ENCODE measurements around the gene PLPP3.

Gene PLPP3

GRCh38 chr1:56566061-56566744, 13.2 kb downstream of the PLPP3 start:
- Mint-ChIP-seq H3K36me3 (ENCODE audit: low read depth) (no peaks in the 10 kb centered on the region), H3K27ac (no peak overlapping the region), H3K4me1 (ENCODE audit: low read depth) (no peaks in the 10 kb centered on the region), H3K27me3 (ENCODE audit: low read depth) (peaks cover 3% of the 10 kb centered on the region), H3K4me3 (no peak overlapping the region), H3K9me3 (no peaks in the 10 kb centered on the region)

DNA sequence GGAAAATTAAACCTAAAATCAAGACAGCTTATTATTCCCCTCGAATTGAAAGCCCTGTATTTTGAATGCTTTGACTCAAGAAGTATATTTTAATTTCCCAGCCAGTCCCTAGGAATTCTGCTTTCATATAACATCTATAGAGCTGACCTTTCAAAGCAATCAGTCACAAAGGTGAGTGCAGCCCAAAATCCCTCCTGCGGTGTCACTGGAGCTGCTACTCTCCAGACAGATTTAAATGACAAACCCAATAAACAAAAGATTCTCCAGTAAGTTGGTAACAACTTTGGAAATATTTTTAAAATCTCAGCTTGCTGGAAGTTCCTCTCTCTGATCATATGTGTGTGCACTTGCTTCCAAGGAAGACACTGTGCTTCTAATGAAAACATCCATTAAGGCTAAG, 14.7 kb downstream of the PLPP3 start:
- no peak overlapping the region for H3K4me3 Mint-ChIP-seq
- no peaks in the 10 kb centered on the region for H3K4me1 Mint-ChIP-seq (ENCODE audit: low read depth)
- H3K27ac Mint-ChIP-seq, result no peak overlapping the region
- H3K27me3 Mint-ChIP-seq (ENCODE audit: low read depth), result peaks cover under 1% of the 10 kb centered on the region
- H3K36me3 Mint-ChIP-seq (ENCODE audit: low read depth), result no peaks in the 10 kb centered on the region
- no peaks in the 10 kb centered on the region for H3K9me3 Mint-ChIP-seq

DNA sequence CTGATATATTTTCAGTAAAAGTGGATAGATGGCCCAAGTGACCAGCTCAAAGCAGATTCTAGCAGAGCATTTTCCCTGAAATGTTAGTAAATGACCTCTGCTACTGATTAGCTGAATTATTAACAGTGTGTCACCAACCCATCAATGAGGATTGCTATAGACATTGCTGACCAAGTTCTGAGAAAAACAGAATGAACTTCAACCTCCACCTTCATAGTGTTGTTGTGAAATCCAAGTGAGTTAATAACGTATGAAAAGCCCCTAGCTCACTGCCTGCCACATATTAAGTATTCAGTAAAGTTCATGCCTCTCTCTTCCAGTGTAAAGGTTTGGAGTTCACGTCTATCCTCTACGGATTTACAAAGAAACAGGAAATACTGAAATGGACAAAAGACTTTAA, 15.8 kb downstream of the PLPP3 start:
- Mint-ChIP-seq H3K9me3 (no peaks in the 10 kb centered on the region), H3K4me1 (ENCODE audit: low read depth) (no peaks in the 10 kb centered on the region), H3K27me3 (ENCODE audit: low read depth) (no peaks in the 10 kb centered on the region), H3K36me3 (ENCODE audit: low read depth) (no peaks in the 10 kb centered on the region), H3K27ac (no peak overlapping the region), H3K4me3 (no peak overlapping the region)

DNA sequence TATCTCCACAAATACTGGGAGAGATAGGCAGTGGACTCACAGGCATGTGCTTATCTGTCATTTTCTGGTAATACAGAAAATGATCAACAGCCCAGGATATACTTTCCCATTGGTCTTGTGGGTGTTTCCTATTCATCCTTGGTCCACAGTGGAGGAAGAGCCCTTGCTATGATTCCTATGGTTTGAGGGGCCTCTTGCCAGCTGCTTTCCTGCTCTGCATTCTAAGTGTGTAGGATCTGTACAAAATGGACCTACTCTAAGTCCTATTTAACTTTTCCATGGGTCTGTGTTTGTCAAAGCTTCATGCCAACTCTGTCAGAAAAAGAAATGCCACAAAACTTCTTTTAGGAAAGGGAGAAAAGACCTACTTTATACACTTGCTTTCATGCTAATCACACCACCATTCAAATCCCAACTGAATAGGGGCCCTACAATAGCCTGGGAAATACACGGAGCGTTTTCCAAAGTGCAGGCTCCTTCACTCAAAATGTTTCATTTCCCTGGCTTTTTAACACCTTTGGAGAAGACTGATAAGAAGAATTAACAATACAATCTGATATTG, 16.4 kb downstream of the PLPP3 start:
- H3K36me3 Mint-ChIP-seq (ENCODE audit: low read depth), result no peaks in the 10 kb centered on the region
- H3K27me3 Mint-ChIP-seq (ENCODE audit: low read depth), result no peaks in the 10 kb centered on the region
- H3K9me3 Mint-ChIP-seq, result no peaks in the 10 kb centered on the region

DNA sequence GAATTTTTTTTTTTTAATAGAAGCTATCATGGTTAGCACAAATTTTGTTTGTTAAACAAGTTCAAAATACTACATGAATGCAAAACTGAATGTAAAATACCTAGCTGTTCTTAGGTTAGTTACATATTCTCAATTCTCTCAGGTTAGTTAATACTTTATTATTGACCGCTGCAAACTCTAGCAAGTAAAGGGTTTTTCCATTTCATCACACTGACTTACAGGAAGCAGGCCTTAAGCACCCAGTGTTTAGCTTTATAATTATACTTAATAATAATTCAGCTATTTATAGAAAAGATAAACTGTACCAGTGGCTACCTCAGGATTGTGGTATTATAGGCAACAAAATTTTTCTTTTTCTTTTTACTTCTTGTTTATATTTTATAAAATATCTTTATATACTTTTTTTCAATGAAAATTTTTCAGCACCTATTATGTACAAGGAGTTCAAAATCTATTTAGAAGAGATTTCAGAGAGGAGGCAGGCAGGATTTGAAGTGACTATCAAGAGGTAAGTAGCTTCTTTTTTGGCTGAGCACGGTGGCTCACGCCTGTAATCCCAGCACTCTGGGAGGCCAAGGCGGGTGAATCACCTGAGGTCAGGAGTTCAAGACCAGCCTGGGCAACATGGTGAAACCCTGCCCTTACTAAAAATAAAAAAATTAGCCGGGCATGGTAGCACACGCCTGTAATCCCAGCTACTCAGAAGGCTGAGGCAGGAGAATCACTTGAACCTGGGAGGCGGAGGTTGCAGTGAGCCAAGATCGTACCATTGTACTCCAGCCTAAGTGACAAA, 17.9 kb downstream of the PLPP3 start:
- Mint-ChIP-seq H3K4me1 (ENCODE audit: low read depth) (no peaks in the 10 kb centered on the region), H3K27ac (no peak overlapping the region), H3K36me3 (ENCODE audit: low read depth) (no peaks in the 10 kb centered on the region), H3K27me3 (ENCODE audit: low read depth) (no peaks in the 10 kb centered on the region), H3K4me3 (no peak overlapping the region), H3K9me3 (no peaks in the 10 kb centered on the region)

More for the DNA sequence above, 16.4 kb downstream of the PLPP3 start:
- no peaks in the 10 kb centered on the region for H3K4me1 Mint-ChIP-seq (ENCODE audit: low read depth)
- no peak overlapping the region for H3K27ac Mint-ChIP-seq
- no peak overlapping the region for H3K4me3 Mint-ChIP-seq

GRCh38 chr1:56557746-56558145, 21.6 kb downstream of the PLPP3 start:
- no peak overlapping the region for H3K27ac Mint-ChIP-seq
- no peaks in the 10 kb centered on the region for H3K4me1 Mint-ChIP-seq (ENCODE audit: low read depth)
- no peaks in the 10 kb centered on the region for H3K27me3 Mint-ChIP-seq (ENCODE audit: low read depth)
- no peak overlapping the region for H3K4me3 Mint-ChIP-seq
- no peaks in the 10 kb centered on the region for H3K9me3 Mint-ChIP-seq
- H3K36me3 Mint-ChIP-seq (ENCODE audit: low read depth), result no peaks in the 10 kb centered on the region

- Mint-ChIP-seq H3K27me3 (ENCODE audit: low read depth) (no peaks in the 10 kb centered on the region), H3K9me3 (no peaks in the 10 kb centered on the region), H3K36me3 (ENCODE audit: low read depth) (no peaks in the 10 kb centered on the region), H3K27ac (no peak overlapping the region), H3K4me1 (ENCODE audit: low read depth) (no peaks in the 10 kb centered on the region), H3K4me3 (no peak overlapping the region)
Observed at GRCh38 chr1:56555448-56555847, 23.9 kb downstream of the PLPP3 start.

- Mint-ChIP-seq H3K9me3 (no peaks in the 10 kb centered on the region), H3K4me3 (no peak overlapping the region), H3K36me3 (ENCODE audit: low read depth) (no peaks in the 10 kb centered on the region), H3K4me1 (ENCODE audit: low read depth) (no peaks in the 10 kb centered on the region), H3K27ac (no peak overlapping the region), H3K27me3 (ENCODE audit: low read depth) (no peaks in the 10 kb centered on the region)
Observed at GRCh38 chr1:56553046-56553445, 26.3 kb downstream of the PLPP3 start.

GRCh38 chr1:56552349-56552748, 27.0 kb downstream of the PLPP3 start:
- Mint-ChIP-seq H3K36me3 (ENCODE audit: low read depth) (no peaks in the 10 kb centered on the region), H3K4me3 (no peak overlapping the region), H3K27me3 (ENCODE audit: low read depth) (no peaks in the 10 kb centered on the region), H3K4me1 (ENCODE audit: low read depth) (no peaks in the 10 kb centered on the region), H3K9me3 (no peaks in the 10 kb centered on the region), H3K27ac (no peak overlapping the region)

DNA sequence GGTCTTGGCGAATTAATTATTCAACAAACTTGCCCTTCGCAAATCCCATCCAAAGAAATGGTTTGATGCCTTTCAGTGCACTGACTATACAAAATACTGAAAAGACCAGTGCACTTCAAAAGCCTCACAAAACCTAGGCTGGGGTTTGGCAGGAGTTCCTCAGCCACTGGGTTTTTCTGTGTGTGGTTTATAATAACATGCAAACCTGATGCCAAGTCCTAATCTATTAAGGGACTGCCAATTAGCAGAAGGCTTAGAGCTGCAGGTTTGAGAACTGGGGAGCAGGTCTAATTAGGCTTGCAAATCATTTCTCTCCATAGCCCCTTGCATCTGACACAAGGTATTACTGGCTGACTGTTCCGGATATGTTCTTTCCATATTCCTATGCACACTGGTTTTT, 27.7 kb downstream of the PLPP3 start:
- H3K4me1 Mint-ChIP-seq (ENCODE audit: low read depth), result no peaks in the 10 kb centered on the region
- no peaks in the 10 kb centered on the region for H3K9me3 Mint-ChIP-seq
- no peaks in the 10 kb centered on the region for H3K27me3 Mint-ChIP-seq (ENCODE audit: low read depth)
- no peaks in the 10 kb centered on the region for H3K36me3 Mint-ChIP-seq (ENCODE audit: low read depth)
- H3K27ac Mint-ChIP-seq, result no peak overlapping the region
- H3K4me3 Mint-ChIP-seq, result no peak overlapping the region

DNA sequence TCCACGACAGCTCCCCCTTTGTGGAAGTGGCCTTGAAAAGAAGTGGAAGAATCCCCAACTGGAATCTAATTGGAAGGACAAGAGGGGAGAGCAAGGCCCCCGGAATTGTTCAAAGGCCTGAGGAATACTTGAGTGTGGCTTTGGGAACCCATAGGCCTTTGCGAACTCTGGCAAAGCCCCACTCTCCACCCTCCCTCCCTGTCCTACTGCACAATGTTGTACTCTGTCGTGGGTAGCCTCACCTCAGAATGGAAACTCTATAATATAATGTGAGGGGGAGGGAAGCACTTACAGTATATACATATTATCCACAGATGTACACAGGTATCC, 28.5 kb downstream of the PLPP3 start:
- Mint-ChIP-seq H3K9me3 (no peaks in the 10 kb centered on the region), H3K4me3 (no peak overlapping the region), H3K27me3 (ENCODE audit: low read depth) (no peaks in the 10 kb centered on the region), H3K36me3 (ENCODE audit: low read depth) (no peaks in the 10 kb centered on the region), H3K4me1 (ENCODE audit: low read depth) (no peaks in the 10 kb centered on the region), H3K27ac (no peak overlapping the region)

DNA sequence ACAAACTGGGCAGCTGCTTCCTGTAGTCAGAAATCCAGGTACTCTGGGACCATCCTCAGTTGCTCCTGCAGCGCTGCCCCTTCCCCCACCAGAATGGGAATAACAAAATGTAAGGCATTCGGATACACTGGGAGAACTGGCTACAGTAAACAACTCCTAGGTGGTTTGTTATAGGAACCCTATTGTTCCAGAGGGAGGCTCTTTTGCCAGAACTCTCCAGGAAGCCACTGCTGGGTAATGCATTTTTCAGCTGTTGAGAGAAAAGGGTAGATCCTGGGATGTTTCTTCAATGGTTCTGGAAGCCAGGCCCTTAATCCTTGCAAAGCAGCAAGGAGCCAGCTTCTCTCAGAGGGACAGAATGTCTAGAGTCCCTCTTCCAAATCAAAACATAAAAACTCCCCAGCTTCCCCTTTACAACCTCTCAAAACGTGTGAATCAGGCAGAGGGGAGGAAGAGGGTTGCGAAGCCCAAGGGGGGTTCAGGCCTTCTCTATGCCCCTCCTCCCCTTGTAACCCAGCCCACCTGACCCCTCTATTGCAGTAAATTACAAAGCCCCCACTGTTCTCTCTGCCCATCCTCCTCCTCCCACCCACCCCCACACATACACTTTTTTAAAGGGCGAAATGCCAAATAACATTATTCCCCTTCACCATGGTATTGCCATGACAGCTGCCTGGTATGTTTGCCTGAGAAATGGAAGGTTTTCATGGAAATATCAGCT, 29.1 kb downstream of the PLPP3 start:
- H3K9me3 Mint-ChIP-seq, result no peaks in the 10 kb centered on the region
- H3K27ac Mint-ChIP-seq, result no peak overlapping the region
- no peak overlapping the region for H3K4me3 Mint-ChIP-seq
- no peaks in the 10 kb centered on the region for H3K4me1 Mint-ChIP-seq (ENCODE audit: low read depth)
- no peaks in the 10 kb centered on the region for H3K27me3 Mint-ChIP-seq (ENCODE audit: low read depth)
- no peaks in the 10 kb centered on the region for H3K36me3 Mint-ChIP-seq (ENCODE audit: low read depth)

DNA sequence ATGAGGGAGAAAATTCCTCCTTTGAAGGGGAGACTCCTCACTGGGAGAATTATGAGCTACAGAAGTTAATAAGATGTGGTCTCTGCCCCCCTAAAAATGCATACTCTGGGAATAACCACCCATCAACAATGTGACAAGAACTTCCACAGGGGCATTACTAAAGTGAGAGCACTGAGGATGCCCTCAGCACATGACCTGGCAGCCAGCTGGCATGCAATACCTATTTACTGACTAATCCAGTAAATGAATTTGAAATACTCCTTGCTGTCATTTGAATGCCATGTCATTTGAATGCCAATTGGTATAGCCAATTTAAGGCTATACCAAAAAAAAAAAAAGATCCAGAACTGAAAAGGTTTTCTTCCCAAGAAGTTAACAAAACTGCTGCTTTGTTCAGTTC, 30.8 kb downstream of the PLPP3 start:
- Mint-ChIP-seq H3K36me3 (ENCODE audit: low read depth) (no peaks in the 10 kb centered on the region), H3K4me3 (no peak overlapping the region), H3K27me3 (ENCODE audit: low read depth) (no peaks in the 10 kb centered on the region), H3K4me1 (ENCODE audit: low read depth) (no peaks in the 10 kb centered on the region), H3K27ac (no peak overlapping the region), H3K9me3 (no peaks in the 10 kb centered on the region)

DNA sequence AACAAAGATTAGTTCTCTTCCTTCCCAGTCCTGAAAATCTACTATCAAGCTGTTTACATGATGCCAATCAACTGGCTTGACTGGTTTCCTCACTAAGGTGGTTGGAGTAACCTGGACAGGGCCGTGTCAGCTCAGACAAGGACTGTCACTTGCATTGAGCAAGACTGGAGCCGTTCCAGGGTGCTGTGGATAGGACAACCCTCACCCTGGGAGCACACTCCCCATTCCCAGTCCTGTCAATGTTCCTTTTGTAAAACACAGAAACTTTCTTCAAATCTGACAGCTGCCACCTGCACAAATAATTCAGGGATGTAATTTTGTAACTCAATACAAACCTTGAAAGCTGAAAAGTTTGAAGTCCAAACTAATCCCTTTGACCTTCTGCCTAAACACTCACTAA, 31.4 kb downstream of the PLPP3 start:
- Mint-ChIP-seq H3K4me1 (ENCODE audit: low read depth) (no peaks in the 10 kb centered on the region), H3K36me3 (ENCODE audit: low read depth) (no peaks in the 10 kb centered on the region), H3K4me3 (no peak overlapping the region), H3K27me3 (ENCODE audit: low read depth) (no peaks in the 10 kb centered on the region), H3K27ac (no peak overlapping the region), H3K9me3 (no peaks in the 10 kb centered on the region)

- Mint-ChIP-seq H3K36me3 (ENCODE audit: low read depth) (no peaks in the 10 kb centered on the region), H3K4me1 (ENCODE audit: low read depth) (no peaks in the 10 kb centered on the region), H3K9me3 (no peaks in the 10 kb centered on the region), H3K27ac (no peak overlapping the region), H3K4me3 (no peak overlapping the region), H3K27me3 (ENCODE audit: low read depth) (no peaks in the 10 kb centered on the region)
Observed at GRCh38 chr1:56547473-56547872, 31.9 kb downstream of the PLPP3 start.
